HepG2 (cell line): ENCODE measurements around the gene MARF1. TPM values are rescaled to one million over a fixed set of nuclear protein-coding genes. Genes with fewer than 3 reads are reported as not detected.

Source experiments
- AHR ChIP-seq: IDR thresholded peaks from 2 replicates; pipeline ENCODE4 v1.6.1; 2018; ENCODE audit warnings: missing genetic modification reagents, missing compliant biosample characterization
- BCL3 ChIP-seq: sonication (generic); formaldehyde crosslinking; IDR thresholded peaks from 2 replicates; pipeline ENCODE4 v1.5.1; 2020; ENCODE audit warnings: mild to moderate bottlenecking, missing genetic modification reagents, moderate library complexity
- CBFB ChIP-seq: sonication (generic); formaldehyde crosslinking; IDR thresholded peaks from 2 replicates; pipeline ENCODE4 v1.4.0; 2020; ENCODE audit warnings: missing genetic modification reagents
- EEA1 ChIP-seq: sonication (generic); formaldehyde crosslinking; IDR thresholded peaks from 2 replicates; pipeline ENCODE4 v1.5.1; 2020; ENCODE audit warnings: mild to moderate bottlenecking, missing genetic modification reagents, borderline replicate concordance
- KDM5B ChIP-seq: sonication (generic); formaldehyde crosslinking; IDR thresholded peaks from 2 replicates; pipeline ENCODE4 v1.4.0; 2020; ENCODE audit warnings: missing genetic modification reagents, mild to moderate bottlenecking, borderline replicate concordance
- NCOA1 ChIP-seq: sonication (generic); formaldehyde crosslinking; IDR thresholded peaks from 2 replicates; pipeline ENCODE4 v1.9.0; 2021; ENCODE audit warnings: missing genetic modification reagents
- PHB2 ChIP-seq: fragments of 450-650 bp; IDR thresholded peaks from 2 replicates; pipeline ENCODE4 v1.6.1; 2018; ENCODE audit not compliant: partially characterized antibody
- PRDM4 ChIP-seq: sonication (generic); formaldehyde crosslinking; IDR thresholded peaks from 2 replicates; pipeline ENCODE4 v1.9.0; 2021; ENCODE audit warnings: missing genetic modification reagents, borderline replicate concordance
- SNAPC2 ChIP-seq: sonication (generic); formaldehyde crosslinking; IDR thresholded peaks from 2 replicates; pipeline ENCODE4 v1.8.1; 2022; ENCODE audit warnings: mild to moderate bottlenecking, missing genetic modification reagents
- SP5 ChIP-seq: IDR thresholded peaks from 2 replicates; pipeline ENCODE4 v1.6.1; 2016; ENCODE audit warnings: low read depth, borderline replicate concordance
- ZBTB26 ChIP-seq: IDR thresholded peaks from 2 replicates; pipeline ENCODE4 v1.6.1; 2016; ENCODE audit warnings: missing compliant biosample characterization, missing genetic modification reagents, borderline replicate concordance
- ZFP1 ChIP-seq: IDR thresholded peaks from 2 replicates; pipeline ENCODE4 v1.6.1; 2016
- ZNF253 ChIP-seq: sonication (generic); formaldehyde crosslinking; IDR thresholded peaks from 2 replicates; pipeline ENCODE4 v1.8.0; 2022; ENCODE audit warnings: mild to moderate bottlenecking, missing genetic modification reagents, borderline replicate concordance
- ZNF337 ChIP-seq: sonication (generic); formaldehyde crosslinking; IDR thresholded peaks from 2 replicates; pipeline ENCODE4 v1.5.1; 2020; ENCODE audit warnings: missing genetic modification reagents, low read depth, mild to moderate bottlenecking, borderline replicate concordance
- ZNF432 ChIP-seq: sonication (generic); formaldehyde crosslinking; IDR thresholded peaks from 2 replicates; pipeline ENCODE4 v1.5.0; 2020; ENCODE audit warnings: missing genetic modification reagents, mild to moderate bottlenecking, borderline replicate concordance
- ZNF562 ChIP-seq: sonication (generic); formaldehyde crosslinking; IDR thresholded peaks from 2 replicates; pipeline ENCODE4 v1.8.0; 2022; ENCODE audit warnings: missing genetic modification reagents, borderline replicate concordance
- ZNF615 ChIP-seq: sonication (generic); formaldehyde crosslinking; IDR thresholded peaks from 2 replicates; pipeline ENCODE4 v1.5.0; 2020; ENCODE audit warnings: mild to moderate bottlenecking, missing genetic modification reagents, borderline replicate concordance
- ZNF710 ChIP-seq: sonication (generic); formaldehyde crosslinking; IDR thresholded peaks from 2 replicates; pipeline ENCODE4 v1.5.0; 2020; ENCODE audit warnings: mild to moderate bottlenecking, missing genetic modification reagents, borderline replicate concordance
- ZXDC ChIP-seq: sonication (generic); formaldehyde crosslinking; IDR thresholded peaks from 2 replicates; pipeline ENCODE4 v1.5.0; 2020; ENCODE audit warnings: mild to moderate bottlenecking, missing genetic modification reagents
- polyA plus RNA-seq, 8 experiments: library from polyadenylated mRNA; depleted of rRNA in 3 of 8; stranded (reverse) in 7 of 8; unstranded in 1 of 8; fragments of >200 nt; fragmentation: Illumina TruSeq in 4 of 8; extraction: Trizol in 4 of 8; gene quantifications; 2 replicates each; pipeline versions ENCODE4 v1.2.1 to v1.2.3, GENCODE V29; 2011 to 2016; ENCODE audit warnings: low read depth in 4 of 8, missing spikeins in 1 of 8, mixed read lengths in 1 of 8; ENCODE audit not compliant: insufficient read depth in 1 of 8
- total RNA-seq, 5 experiments: library from RNA; depleted of rRNA; stranded (reverse); fragments of >200 nt; fragmentation: Illumina TruSeq; extraction: Trizol; gene quantifications; 2 replicates each; pipeline ENCODE4 v1.2.3, GENCODE V29; 2016; ENCODE audit warnings: low read depth in 1 of 5

MARF1 gene
- total and polyA plus RNA-seq, 2 of the 13 experiments (the other 11 are each of a cell fraction or from before 2014, with no cell fraction given): 8.7 to 20.7 TPM

GRCh38 chr16:15650019-15650697 is 7.2 kb upstream of the MARF1 start, which contains the start of gene NDE1 (continued):
- 0 out of 2 replicates have a peak, but pooled peaks have one; percentile 65 for TF ChIP-seq ZBTB26 (CRISPR knock-in tag)
- TF ChIP-seq ZNF562 (CRISPR knock-in tag): no peak
- TF ChIP-seq SNAPC2 (CRISPR knock-in tag): 0 out of 2 replicates have a peak, but pooled peaks have one; percentile 26
- TF ChIP-seq AHR (CRISPR knock-in tag): peak; percentile 36; the same call in 1 of the 2 replicates
- TF ChIP-seq ZNF432: no peak; the same call in 1 of the 2 replicates
- no peak for TF ChIP-seq PHB2
- no peak for TF ChIP-seq PRDM4 (CRISPR knock-in tag)
- no peak; the same call in 1 of the 2 replicates for TF ChIP-seq EEA1
- TF ChIP-seq ZNF615 (CRISPR knock-in tag): no peak
- no peak for TF ChIP-seq ZNF710 (CRISPR knock-in tag)
- TF ChIP-seq SP5: peak; percentile 36; the same call in 1 of the 2 replicates
- no peak; the same call in 1 of the 2 replicates for TF ChIP-seq NCOA1 (CRISPR knock-in tag)
- no peak; the same call in 1 of the 2 replicates for TF ChIP-seq ZNF253 (CRISPR knock-in tag)
- no peak; the same call in 1 of the 2 replicates for TF ChIP-seq ZNF337 (CRISPR knock-in tag)
- no peak; the same call in 1 of the 2 replicates for TF ChIP-seq CBFB (CRISPR knock-in tag)
- no peak; the same call in 1 of the 2 replicates for TF ChIP-seq KDM5B
- TF ChIP-seq BCL3 (CRISPR knock-in tag): peak; percentile 86; the same call in 1 of the 2 replicates
- peak; percentile 91; the same call in 1 of the 2 replicates for TF ChIP-seq ZXDC (CRISPR knock-in tag)
- no peak for TF ChIP-seq ZFP1 (CRISPR knock-in tag)
